AML-193 (cell line): ENCODE measurements around the gene FRS3.
"Not testable (repeated sequence)": the region's sequence is repeated elsewhere in the genome, so short reads cannot be mapped to it uniquely, and the experiment has no call there.

Experiments used
- DNase-seq, 2 experiments: peaks; one replicate each; lab custom pipeline; 2025; lab: John Stamatoyannopoulos, UW

Gene FRS3

DNA sequence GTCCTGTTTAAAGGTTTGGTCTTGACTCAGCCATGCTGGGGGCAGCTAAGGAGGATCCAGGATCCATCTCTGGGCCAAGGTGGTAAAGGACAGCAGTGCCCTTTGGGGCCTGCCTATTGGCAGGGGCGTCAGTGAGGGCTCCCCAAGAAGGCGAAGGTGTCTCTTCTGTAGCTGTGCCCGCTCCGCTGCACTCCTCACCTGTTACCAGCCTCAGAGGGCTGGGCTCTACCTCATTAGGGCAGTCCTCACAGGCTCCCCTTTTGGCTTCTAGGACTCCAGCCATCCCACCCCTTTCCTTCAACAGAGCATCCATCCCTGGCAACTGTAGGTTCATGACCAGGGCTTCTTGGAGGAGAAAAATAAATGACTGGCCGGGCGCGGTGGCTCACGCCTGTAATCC, 10.3 kb downstream of the FRS3 start:
- DNase-seq = no peak

DNA sequence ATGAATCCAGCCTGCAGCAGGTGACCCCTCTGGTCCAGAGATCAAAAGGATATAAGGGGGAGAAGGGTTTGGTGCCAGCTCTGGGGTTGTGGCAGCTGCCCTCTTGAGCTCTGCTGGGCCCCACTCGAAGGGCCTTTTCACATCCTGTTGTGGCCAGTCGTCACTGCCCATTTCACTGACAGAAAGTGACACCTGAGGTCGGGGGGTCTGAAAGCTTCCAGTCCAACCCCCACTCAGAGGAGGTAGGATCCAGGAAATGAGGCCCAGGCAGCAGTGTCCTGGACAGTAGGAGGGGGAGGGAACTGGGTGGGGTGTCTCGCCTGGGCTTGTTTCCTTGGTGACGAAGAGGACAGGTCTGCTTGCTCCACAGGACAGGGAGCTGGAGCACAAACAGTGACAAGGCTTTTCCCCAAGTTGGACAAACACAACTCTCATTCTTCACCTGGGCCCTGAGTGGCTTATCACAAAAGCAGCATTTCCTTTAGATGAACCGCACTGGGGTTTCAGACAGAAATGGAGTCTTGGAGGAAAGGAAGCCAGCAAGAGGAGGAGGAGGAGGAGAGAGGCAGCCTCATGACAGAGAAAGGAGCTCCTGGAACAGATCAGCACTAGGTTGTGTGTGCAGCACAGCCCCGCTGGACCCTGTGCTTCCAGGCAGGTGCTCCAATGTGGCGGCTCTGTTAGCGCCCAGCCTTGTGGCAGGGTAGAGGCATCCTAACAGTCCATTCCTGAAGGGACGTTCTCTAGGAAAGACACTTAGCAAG, 11.0 kb downstream of the FRS3 start:
- no peak for DNase-seq

DNA sequence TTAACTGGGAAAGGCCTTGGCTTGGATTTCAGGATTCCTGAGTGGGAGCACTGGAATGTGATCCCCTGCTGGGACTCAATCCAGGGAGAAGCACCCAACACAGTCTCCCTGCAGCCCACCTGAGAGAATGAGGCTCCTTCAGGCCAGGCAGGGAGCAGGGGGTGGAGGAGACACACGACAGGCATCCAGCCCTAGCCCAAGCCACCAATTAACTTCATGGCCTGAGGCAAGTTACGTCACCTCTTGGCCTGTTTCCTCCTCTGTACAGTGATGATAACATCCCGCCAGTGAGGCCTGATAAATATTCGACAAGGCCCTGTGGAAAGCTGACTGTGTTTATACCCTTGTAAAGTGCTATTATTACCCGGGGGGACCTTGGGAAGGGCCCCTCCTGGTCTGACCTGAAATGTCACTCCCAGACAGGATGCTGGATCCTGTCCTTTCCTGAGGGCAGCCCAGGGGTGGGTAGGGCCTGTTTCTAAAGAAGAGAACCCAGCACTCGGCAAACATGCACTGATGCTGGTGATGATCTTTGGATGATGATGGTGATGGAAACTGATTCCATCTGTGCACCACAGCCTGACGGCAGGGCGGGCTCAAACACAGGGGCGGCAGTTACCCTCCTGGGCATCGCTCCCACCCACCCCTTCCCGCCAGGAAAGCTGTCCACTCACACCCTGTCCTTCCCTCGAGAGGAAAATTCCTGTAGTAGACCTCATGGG, 12.4 kb downstream of the FRS3 start:
- peak; percentile 81 to 83 for DNase-seq

DNA sequence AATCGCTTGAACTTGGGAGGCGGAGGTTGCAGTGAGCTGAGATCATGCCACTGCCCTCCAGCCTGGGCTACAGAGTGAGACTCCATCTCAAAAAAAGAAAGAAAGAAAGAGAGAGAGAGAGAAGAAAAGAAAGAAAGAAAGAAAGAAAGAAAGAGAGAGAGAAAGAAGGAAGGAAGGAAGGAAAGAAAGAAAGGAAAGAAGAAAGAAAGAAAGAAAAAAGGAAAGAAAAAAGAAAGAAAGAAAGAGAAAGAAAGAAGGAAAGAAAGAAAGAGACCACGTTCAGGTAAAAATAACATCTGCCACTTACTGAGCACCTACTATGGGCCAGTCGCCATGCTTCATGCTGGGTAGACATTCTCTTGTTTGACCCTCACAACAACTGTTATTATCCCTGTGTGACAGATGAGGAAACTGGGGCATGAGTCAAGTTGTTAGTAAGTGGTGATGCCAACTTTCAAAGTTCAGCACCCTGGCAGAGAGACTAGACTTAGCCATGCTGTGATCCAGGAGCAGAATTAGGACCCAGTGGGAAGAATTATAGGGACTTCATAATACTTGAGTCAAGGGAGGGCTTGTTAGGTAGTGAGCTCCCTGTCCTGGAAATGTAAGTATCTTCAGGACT, 13.5 kb downstream of the FRS3 start:
- not testable (repeated sequence) for DNase-seq

DNA sequence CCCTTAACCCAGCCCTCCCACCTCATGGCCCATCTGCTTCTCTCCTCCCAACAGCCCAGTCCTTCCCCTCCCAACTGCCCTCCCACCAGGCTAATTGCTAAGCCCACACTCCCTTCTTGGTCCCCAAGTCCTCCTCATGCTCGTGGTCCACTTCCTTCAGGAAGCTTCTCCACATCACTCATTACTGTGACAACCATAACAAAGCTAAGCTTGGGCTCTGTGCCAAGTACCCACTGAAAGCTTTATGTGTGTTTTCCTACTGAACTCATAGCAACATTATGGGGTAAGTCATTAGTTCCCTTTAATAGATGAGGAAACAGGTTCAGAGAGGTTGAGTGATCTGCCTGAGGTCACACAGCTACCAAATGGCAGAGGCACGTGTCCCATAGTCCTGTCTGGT, 16.2 kb downstream of the FRS3 start:
- DNase-seq = no peak

DNA sequence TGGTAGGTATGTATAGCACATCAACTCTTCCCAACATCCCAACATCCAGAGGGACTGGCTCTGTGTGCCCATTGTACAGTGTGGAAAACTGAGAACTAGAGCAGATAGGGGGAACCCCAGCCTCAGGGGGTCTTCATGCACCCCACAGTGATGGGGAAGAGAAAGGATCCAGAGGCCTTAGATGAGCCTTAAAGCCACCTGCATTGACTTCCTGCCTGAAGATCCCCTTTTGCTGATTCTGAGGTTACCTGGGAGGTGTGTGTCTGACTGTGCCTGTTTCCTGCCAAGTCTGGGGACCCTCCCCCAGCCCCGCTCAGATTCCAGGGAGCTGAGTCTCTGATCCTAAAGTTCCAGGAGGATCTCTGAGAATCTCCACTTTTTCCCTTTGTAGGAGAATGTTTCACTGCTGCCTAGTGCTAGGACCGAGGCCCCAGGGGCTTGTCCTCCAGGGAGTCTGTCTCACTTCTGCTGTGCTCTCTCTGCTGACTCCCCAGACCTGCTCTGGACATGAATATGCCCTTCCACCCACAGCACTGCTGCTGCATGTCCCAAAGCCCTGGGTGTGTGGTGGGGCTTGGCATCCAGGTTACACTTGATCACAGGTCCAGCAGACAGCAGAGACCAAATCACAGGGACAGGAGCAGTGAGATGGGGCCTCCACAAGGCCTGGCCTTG, 19.7 kb downstream of the FRS3 start:
- DNase-seq = no peak

DNA sequence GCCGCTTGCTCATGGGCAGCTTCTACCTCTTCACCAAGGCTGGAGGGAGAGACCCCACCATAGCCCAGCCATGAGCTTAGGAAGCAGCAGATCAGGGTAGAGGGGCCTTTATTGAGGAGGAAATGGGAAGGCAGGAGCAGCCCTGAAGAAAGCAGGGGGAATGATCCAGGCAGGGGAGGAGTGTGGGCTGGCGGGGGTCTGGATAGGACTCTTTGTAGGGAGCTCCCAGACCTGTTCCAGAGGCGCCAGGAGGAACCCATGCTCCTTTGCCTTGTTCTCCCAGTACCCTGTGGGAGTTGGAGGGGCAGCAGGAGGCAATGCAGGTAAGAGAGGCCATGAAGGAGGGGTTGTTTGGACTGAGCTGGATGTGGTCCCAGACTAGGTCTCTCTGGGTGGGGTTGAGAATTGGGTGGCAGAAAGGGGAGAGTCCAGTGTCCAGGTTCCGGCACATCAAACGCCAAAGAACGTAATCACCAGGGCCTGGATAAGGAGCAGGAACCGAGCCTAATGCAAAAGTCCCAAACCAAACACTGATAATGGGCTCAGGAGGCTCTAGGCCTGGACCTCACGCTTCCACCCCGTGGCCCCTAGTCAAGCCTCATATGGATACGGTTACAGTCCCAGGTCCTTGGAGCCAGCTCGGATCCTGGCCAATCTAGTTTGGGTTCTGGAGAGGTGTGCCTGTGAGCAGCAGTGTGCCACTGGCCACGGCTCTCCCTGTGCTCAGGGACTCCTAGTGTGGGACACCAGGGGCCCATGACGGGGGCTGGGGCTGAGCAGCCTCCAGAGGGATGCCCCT, 20.4 kb downstream of the FRS3 start:
- DNase-seq = no peak

DNA sequence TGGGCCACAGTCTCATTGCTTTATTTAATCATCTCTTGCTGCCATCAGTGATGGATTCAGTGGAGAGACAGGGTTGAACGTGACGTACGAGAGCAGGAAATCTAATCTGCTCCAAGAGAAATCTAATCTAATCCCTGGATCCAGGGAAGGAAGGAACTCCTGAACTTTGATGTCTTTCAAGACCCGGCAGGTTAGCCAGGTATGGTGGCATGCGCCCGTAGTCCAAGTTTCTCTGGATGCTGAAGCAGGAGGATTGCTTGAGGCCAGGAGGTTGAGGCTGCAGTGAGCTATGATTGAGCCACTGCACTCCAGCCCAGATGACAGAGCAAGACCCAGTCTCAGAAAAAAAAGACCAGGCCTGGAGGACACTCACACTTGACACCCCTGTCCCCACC, 21.1 kb downstream of the FRS3 start:
- DNase-seq = no peak

DNA sequence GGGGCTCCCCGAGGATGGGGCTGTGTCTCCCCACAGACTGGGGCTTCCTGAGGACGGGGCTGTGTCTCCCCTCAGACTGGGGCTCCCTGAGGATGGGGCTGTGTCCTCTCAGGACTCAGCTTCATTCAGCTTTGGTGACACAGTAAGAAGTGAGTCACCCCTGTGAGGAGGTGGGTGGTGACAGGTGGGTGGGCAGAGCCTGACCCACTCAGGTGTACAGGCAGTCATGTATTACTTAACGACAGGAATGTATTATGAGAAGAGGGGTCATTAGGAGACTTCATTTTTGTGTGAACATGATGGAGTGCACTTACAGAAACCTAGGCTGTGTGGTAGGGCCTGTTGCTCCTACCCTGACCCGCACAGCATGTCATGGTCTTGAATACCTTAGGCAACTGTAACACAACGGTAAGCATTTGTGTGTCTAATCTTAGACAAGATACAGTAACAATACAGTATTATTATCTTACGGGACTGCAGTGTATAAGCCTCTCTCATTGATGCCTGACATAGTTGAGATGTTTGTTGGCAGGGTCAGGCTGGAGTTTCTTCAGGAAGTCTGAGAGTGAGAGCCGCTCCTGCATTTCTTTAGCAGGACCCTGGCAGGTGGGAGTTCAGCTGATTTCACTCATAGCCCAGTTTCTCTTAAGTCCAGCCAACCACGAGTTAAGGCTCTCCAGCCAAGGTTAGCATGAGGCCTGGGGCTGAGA, 21.6 kb downstream of the FRS3 start:
- no peak for DNase-seq

DNA sequence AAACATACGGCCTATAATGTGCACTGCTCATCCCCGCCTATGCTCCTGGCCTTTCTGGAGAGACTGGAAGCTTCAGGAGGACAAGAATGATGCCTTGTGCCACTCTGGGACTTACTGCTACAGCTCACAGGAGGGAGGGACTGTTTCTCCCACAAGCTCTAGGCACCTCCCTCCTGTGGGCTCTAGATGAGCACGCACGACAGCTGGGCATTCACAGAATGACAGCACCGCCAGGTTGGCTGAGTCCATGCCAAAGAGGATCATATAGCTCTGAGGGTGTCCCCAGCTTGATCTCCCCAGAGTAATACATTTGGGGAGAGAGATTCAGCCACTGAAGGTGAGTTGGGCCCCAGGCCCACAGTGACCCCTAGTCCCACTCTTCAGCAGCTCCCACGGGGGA, 22.4 kb downstream of the FRS3 start:
- no peak for DNase-seq

DNA sequence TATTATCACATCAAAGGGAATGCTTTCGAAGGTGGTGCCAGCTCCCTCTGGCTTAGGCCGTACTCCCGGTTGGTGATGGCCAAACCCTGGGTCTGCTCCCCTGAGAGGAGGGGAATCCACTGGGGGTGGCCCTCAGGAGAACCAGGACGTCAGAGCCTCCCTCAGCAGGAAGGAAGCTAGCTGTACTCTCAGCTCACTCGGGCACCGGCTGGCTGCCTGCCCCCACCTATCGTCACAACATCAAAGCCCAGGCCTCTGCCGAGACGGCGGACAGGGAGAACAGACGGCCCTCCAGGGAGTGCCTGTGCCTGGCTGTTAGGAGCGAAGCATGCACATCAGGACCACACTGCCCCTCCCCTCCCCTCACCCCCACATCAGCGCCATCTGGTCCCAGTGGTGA, 23.3 kb downstream of the FRS3 start:
- no peak for DNase-seq

DNA sequence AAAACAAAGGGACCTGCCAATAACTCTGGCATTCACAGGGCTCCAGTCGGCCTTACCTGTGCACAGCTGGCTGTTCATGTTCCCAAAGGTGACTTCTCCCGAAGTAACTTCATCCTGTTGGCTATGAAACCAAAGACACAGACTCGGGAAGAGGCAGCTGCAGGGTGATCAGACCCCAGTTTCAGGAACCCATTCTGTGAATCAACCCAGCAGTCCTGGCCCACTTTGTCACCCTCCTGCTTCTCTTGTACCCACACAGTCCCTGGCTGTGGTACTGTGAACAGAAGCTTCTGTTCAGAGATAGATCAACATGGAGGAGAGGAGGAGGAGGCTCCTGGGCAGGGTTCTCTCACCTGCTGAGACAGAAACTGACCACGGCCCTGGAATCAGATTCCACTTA, 23.8 kb downstream of the FRS3 start:
- DNase-seq = no peak

DNA sequence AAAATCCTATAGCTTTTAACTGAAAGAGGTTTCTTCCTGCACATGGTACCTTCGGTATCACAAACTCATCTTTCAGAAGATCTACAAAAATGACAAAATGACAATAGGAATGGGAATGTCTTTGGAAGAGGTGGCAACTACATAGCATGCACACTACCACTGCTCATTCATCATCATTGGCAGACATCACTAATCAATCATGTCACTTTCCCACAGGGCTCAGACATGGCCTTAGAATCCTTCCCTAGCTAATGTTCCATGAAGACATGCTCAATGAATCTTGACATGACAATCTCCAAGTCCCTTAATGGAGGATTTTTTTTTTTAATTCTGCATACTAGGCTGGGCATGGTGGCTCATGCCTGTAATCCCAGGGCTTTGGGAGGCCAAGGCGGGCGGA, 29.3 kb downstream of the FRS3 start:
- DNase-seq = no peak

DNA sequence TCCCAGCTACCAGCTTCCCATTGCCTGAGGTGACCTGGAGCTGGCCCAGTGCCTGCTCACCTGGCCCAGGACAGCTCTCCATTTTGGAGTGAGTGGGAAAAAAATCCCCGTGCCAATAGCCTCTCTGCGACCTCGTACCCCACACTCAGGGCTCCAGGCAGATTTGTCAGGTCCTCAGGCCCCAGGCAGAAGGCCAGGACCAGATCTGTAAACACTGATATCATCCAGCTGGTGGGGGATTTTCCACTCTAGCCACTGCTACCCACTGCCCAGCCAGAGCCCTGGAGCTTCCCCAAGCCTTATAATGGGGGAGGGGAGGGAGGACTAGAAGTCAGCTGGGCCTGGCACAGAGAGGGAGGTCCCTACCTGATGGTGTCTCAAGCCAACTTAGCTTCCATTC, 31.2 kb downstream of the FRS3 start:
- DNase-seq = no peak

DNA sequence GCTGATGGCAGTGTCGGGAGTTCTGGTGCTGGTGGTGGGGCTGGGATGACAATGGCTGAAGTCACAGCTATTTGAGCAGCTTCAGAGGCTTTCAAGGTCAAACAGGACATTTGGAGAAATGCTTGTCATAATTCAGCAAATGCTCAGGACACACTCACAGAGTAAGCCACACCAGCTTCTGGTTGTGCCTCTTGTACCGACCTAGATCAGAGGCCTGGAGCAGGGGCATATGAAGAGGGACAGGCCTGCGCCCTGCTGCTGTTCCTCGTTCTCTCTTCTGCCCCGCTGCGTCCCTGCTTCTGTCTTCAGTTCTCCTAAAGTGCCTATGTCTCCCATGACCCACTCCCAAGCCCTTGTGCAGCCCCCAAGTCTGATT, 31.6 kb downstream of the FRS3 start:
- no peak for DNase-seq

DNA sequence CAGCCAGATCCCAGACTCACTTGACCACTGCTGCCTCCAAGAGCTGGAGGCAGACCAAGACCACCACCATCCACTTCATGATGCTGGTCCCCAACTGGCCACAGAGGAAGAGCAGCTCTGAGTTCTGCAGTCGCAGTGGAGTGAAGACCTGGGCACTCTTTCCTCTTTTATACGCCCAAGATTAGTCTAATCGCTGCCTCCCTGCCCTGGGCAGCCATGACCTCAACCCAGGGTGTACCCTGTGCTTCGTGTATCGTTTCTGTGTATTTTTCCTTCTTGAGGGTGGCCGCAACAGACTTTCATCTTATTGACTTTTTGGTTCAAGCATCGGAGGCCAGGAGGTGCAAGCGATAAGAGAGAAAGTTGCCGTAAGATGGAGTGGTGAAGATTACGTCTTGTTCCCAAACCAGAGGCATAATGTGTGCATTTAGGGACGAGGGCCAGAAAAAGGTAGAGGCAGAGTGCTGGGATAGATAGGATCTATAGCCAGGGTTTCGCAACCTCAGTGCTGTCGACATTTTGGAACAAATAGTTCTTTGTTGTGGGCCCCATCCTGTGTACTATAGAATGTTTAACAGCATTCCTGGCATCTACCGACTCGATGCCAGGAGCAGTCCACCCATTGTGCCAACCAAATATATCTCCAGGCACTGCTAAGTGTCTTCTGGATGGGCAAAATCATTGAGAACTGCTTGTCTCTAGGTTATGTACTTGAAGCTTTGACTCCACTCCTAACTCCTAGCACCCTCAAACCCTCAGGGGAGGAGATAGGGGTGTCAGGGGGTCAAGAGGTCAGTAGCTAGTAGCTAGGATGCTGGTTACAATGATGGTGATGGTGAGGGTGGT, 32.2 kb downstream of the FRS3 start, which contains the start of gene PGC:
TSS of gene PGC (minus strand) at position 142 of the 846 bp plus-strand sequence. CDS start at position 79, 63 bp downstream.
- no peak for DNase-seq

DNA sequence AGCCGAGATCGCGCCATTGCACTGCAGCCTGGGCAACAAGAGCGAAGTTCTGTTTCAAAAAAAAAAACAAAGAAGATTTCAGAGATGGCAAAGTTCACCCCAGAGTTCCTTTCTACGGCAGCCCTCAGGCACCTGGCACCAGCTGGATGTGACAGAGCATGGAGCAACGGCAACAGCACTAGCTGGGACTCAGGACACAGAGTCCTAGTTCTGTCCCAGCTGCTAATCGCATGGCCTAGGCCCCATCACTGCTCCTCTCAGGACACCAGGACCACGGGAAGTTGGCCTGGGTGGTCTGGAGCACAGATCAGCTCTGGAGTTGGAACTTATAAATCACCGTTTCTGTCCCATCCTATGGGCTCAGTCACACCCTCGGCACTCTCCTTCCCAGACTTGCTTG, 33.6 kb downstream of the FRS3 start:
- DNase-seq = no peak

DNA sequence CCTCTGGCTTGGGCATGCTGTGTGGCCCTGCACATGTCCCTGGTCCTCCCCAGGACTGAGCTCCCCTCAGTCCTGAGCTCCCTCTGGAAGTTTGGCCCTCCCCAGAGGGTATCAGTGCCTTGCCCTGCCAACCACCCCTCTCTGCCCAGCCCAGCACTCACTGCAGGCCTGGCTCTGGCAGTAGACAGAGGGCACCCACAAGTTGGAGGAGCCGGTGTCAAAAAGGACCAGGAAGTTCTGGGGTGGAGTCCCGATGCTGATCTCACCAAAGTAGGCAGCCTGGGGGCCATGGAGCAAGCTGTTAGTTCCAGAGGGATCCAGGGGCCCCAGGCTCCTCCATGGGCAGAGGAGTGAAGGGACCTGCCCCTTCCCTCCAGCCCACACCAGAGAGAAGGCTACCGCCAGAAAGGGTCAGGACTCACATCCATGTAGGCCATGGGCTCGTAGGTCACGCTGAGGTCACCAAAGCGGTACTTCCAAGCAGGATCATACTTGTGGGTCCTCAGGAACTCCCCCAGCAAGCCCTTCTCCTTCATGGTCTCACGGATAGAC, 35.4 kb downstream of the FRS3 start:
- DNase-seq = no peak

DNA sequence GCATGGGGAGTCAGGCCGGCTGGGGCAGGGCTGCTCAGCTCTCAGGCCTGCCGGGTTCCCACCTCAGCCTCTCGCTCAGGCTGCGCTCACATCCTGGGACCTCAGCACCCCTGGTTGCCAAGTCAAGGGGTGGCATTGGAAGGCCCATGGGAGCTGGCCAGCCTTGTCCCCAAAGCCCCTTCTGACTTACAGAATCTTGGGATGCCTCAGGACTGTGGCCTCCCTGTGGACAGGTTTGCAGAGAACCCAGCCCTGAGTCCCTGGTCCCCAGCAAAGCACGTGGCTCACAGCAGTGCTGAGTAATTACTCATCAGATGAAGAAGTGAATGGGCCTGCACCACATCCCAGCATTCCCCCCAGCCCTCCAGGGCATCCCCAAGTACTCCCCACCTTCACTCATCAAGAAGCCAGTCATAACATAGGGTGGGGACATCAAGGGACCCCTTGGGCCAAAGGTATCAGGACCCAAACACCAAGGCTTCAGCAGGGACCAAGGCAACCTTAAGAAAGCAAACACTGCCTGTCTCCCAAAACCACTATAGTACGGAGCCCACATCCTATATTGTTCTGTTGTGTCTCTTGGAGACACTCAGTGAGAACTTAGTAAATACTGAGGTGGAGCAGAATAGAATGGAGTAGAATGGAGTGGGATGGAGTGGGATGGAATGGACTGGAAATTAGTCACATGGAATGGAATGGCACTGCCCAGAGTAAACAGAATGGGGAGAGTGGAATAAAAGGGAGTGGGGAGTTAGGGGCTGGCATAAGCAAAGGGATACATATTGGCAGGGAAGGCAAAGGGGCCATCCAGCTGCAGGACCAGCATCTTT, 36.1 kb downstream of the FRS3 start:
- no peak for DNase-seq
